KOPT-K1 (cell line): Measurements from ENCODE around the gene LRTM1.

Source experiments
- H3K27ac ChIP-seq: fragments of 200-600 bp; sonication (generic); 2 replicates; pipeline ENCODE4 v1.5.1; 2016; ENCODE audit warnings: antibody characterized with exemption, mild to moderate bottlenecking, low read depth, low read length; ENCODE audit not compliant: poor library complexity, severe bottlenecking
- H3K36me3 ChIP-seq: fragments of 200-600 bp; sonication (generic); 2 replicates; pipeline ENCODE4 v1.5.1; 2017; ENCODE audit warnings: antibody characterized with exemption, mild to moderate bottlenecking, low read length, moderate library complexity; ENCODE audit not compliant: insufficient read depth
- H3K9me3 ChIP-seq: fragments of 200-600 bp; sonication (generic); 2 replicates; pipeline ENCODE4 v1.5.1; 2017; ENCODE audit warnings: antibody characterized with exemption, low read length, mild to moderate bottlenecking; ENCODE audit not compliant: insufficient read depth, poor library complexity, severe bottlenecking

LRTM1 gene

GRCh38 chr3:54928046-54928770 is at the start of gene LRTM1:
LRTM1 (minus strand) TSS chr3:54928059; CDS start chr3:54927911, 148 bp downstream.
- Histone ChIP-seq H3K36me3 (no peaks in the 10 kb centered on the region), H3K27ac (no peak within 1 kb of the TSS), H3K9me3 (no peaks in the 10 kb centered on the region)

GRCh38 chr3:54977439-54977838 is 49.6 kb upstream of the LRTM1 start:
- H3K27ac ChIP-seq: no peak overlapping the region
- H3K9me3 ChIP-seq: no peaks in the 10 kb centered on the region
- no peaks in the 10 kb centered on the region for H3K36me3 ChIP-seq

DNA sequence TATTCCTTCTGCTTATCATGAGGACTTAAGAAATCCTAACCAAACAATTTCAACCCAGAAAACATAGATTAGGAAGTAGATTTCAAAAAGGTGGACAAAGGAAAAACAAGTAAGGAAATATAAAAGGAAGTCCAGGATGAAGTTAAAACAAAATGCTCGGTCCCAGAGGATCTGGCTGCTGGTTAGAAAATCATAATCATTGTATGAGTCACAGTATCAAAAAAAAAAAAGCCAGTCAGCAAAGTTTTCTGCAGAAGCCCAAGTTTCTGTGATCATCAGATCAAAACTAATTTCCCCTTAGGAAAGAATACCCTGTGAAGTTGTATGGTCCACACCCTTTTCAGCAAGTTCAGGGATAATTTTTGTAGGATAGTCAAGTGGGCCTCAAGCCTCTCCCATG is 43.0 kb upstream of the LRTM1 start:
- Histone ChIP-seq H3K36me3 (no peaks in the 10 kb centered on the region), H3K9me3 (no peaks in the 10 kb centered on the region), H3K27ac (no peak overlapping the region)

GRCh38 chr3:54969652-54970051 is 41.8 kb upstream of the LRTM1 start:
- Histone ChIP-seq H3K27ac (no peak overlapping the region), H3K36me3 (no peaks in the 10 kb centered on the region), H3K9me3 (no peaks in the 10 kb centered on the region)

GRCh38 chr3:54968546-54969172 is 40.8 kb upstream of the LRTM1 start:
- Histone ChIP-seq H3K27ac (no peak overlapping the region), H3K9me3 (no peaks in the 10 kb centered on the region), H3K36me3 (no peaks in the 10 kb centered on the region)

DNA sequence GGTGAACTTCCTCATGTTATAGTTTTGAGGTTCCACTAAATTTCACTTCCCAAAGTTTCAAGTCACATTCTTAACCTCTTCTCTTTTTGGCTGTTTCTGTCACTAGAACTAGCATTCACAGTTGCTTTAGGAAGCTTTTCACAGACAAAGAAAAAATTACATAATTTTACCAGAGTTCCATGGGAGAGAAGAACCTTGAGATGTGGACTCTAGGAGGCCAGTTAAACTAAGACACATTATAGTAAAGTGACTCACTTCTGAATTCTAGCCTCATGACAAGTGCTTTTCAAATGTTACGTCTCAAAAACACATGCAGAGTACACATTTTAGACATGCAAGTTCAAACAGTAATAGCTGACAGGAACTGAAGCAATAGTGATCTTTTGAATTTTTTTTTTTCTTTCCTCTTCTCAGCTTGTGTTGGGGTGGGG is 39.9 kb upstream of the LRTM1 start:
- H3K9me3 ChIP-seq: no peaks in the 10 kb centered on the region
- H3K27ac ChIP-seq: no peak overlapping the region
- no peaks in the 10 kb centered on the region for H3K36me3 ChIP-seq

GRCh38 chr3:54966979-54967378 is 39.1 kb upstream of the LRTM1 start:
- no peaks in the 10 kb centered on the region for H3K36me3 ChIP-seq
- no peak overlapping the region for H3K27ac ChIP-seq
- H3K9me3 ChIP-seq: no peaks in the 10 kb centered on the region

GRCh38 chr3:54965746-54966145 is 37.9 kb upstream of the LRTM1 start:
- no peaks in the 10 kb centered on the region for H3K9me3 ChIP-seq
- H3K36me3 ChIP-seq: no peaks in the 10 kb centered on the region
- H3K27ac ChIP-seq: no peak overlapping the region

DNA sequence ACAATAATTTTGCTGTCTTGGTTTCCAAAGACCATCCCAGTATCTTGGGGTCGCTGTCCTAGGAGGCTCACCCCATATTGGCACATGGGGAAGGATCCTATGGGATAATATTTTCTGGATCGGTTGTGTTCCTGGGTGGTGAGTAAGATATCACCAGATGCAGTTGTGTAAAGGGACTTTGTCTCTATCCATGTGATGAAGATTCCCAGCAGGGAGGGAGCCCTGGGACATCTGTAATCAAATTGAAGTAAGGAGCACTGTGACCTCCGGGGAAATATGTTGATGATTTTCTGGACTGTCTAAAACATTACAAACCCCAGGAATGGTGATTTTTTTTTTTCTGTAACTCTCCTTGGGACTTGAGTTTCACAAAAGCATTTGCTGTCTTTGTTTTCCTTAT is 36.2 kb upstream of the LRTM1 start:
- Histone ChIP-seq H3K36me3 (no peaks in the 10 kb centered on the region), H3K9me3 (no peaks in the 10 kb centered on the region), H3K27ac (no peak overlapping the region)

DNA sequence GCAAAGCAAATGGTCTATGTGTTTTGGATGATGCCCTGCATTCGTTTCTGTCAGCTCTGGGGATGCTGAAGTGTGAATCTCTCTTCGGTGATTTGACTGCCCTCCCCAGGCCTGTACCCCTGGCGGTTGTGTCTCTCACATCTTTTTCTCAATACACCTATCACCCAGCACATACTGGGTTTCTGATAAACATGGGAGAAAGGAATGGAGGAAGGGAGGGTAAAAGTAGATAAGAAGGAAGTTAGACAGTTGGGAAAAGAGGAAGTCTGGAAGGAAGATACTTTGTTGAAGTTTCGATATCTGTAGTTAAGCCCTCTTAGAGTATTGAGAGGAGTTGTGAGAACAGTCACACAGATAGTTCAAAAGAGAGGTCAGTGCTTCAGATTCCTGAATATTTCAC is 35.8 kb upstream of the LRTM1 start:
- Histone ChIP-seq H3K9me3 (no peaks in the 10 kb centered on the region), H3K36me3 (no peaks in the 10 kb centered on the region), H3K27ac (no peak overlapping the region)

- Histone ChIP-seq H3K9me3 (no peaks in the 10 kb centered on the region), H3K36me3 (no peaks in the 10 kb centered on the region), H3K27ac (no peak overlapping the region)
These were observed 34.3 kb upstream of the LRTM1 start for GRCh38 chr3:54962200-54962599.

GRCh38 chr3:54960701-54961100 is 32.8 kb upstream of the LRTM1 start:
- H3K9me3 ChIP-seq: no peaks in the 10 kb centered on the region
- no peaks in the 10 kb centered on the region for H3K36me3 ChIP-seq
- H3K27ac ChIP-seq: no peak overlapping the region

GRCh38 chr3:54960082-54960481 is 32.2 kb upstream of the LRTM1 start:
- H3K27ac ChIP-seq: no peak overlapping the region
- no peaks in the 10 kb centered on the region for H3K36me3 ChIP-seq

GRCh38 chr3:54957711-54958110 is 29.9 kb upstream of the LRTM1 start:
- no peaks in the 10 kb centered on the region for H3K9me3 ChIP-seq
- H3K36me3 ChIP-seq: no peaks in the 10 kb centered on the region
- H3K27ac ChIP-seq: no peak overlapping the region

More at GRCh38 chr3:54960082-54960481, 32.2 kb upstream of the LRTM1 start:
- no peaks in the 10 kb centered on the region for H3K9me3 ChIP-seq

DNA sequence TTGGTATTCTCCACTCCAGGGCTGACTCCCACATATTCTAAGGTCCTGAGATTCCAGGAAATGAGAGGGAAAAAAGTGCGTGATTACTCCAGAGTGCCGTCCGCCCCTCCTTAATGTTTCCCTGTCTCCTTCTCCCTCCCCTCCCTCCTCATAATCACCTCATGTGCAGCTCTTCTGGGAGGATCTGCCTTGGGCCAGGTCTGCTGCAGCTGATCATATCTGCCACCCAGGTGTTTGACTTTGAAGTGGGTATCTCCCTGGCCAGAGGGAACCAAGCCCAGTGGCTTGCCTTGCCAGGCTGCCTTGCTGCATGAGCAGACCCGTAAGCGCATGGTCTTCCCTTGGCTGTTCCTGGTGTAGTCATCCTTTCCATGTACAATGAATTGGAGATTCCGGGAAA is 28.1 kb upstream of the LRTM1 start:
- no peaks in the 10 kb centered on the region for H3K36me3 ChIP-seq
- H3K9me3 ChIP-seq: no peaks in the 10 kb centered on the region
- H3K27ac ChIP-seq: no peak overlapping the region

DNA sequence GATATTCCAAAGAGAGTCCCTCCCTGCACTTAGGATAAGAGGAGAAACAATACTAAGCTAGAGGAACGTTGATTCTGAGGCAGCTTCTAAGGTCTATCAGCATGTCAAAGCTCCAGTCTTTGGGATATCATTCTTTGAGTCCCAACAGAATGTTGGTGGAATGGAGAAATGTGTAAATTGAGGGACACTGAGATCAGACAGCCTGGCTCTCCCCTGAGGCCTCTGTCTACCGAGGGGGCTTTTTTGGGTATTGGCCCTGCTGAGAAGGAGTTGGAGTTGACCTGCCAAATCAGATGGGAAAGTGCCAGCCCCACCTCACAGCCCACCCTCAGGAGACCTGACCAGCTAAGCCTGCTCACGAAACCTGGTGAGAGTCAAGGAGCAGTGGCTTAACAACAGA is 27.6 kb upstream of the LRTM1 start:
- Histone ChIP-seq H3K27ac (no peak overlapping the region), H3K9me3 (no peaks in the 10 kb centered on the region), H3K36me3 (no peaks in the 10 kb centered on the region)
